Sigmoid colon (tissue), 7 donors: Measurements from ENCODE around the gene OR1J1. TPM values are rescaled to one million over a fixed set of nuclear protein-coding genes. Genes with fewer than 3 reads are reported as not detected.
A peak's percentile ranks its signal among the peaks of the same experiment; 100 is the strongest.

Experiments
- DNase-seq: peaks from one replicate; pipeline ENCODE4 v3.0.0-alpha.2; 2019
- H3K27ac ChIP-seq, 4 donors: fragments of 200-600 bp; sonication (generic); one replicate each; pipeline ENCODE4 v1.5.1; 2016 to 2019; ENCODE audit warnings: mild to moderate bottlenecking in 1 of 4
- H3K27me3 ChIP-seq, 3 donors: fragments of 200-600 bp; sonication (generic); one replicate each; pipeline ENCODE4 v1.5.1; 2019; ENCODE audit warnings: mild to moderate bottlenecking in 1 of 3
- H3K36me3 ChIP-seq, 4 donors: fragments of 200-600 bp; sonication (generic); one replicate each; pipeline ENCODE4 v1.5.1; 2016 to 2019
- H3K4me1 ChIP-seq, 4 donors: fragments of 200-600 bp; sonication (generic); one replicate each; pipeline ENCODE4 v1.5.1; 2017 to 2019
- H3K4me3 ChIP-seq, 4 donors: fragments of 200-600 bp; sonication (generic); one replicate each; pipeline ENCODE4 v1.5.1; 2017 to 2019; ENCODE audit warnings: mild to moderate bottlenecking in 2 of 4, moderate library complexity in 1 of 4
- H3K9me3 ChIP-seq, 4 donors: fragments of 200-600 bp in 3 of 4; sonication (generic) in 3 of 4; one replicate each; pipeline versions ENCODE4 v1.5.1 to v1.6.1; 2013 to 2019
- EP300 ChIP-seq, 4 donors: sonication (generic); formaldehyde crosslinking; IDR thresholded peaks; one replicate each; pipeline ENCODE4 v1.6.1; 2017; ENCODE audit warnings: antibody characterized with exemption in 4 of 4
- POLR2A ChIP-seq, 2 donors: fragments of 450-650 bp; IDR thresholded peaks; one replicate each; pipeline ENCODE4 v1.6.1; 2016; ENCODE audit warnings: antibody characterized with exemption in 2 of 2, mild to moderate bottlenecking in 2 of 2, moderate library complexity in 2 of 2
- POLR2AphosphoS5 ChIP-seq, 4 donors: sonication (generic); formaldehyde crosslinking; IDR thresholded peaks; one replicate each; pipeline ENCODE4 v1.6.1; 2017; ENCODE audit warnings: antibody characterized with exemption in 4 of 4
- WGBS, 2 donors: extraction: QIAGEN DNeasy Blood & Tissue Kit; methylation state at CpG; one replicate each; pipeline ENCODE4 v1.1.7; 2013; 5-methylcytosine and 5-hydroxymethylcytosine counted together
- intact Hi-C: fragments of 100-400 bp; cut with DNase I; formaldehyde crosslinking; loops from one replicate; pipeline ENCODE4 v1.15.1; 2023
- polyA plus RNA-seq, 3 donors: library from polyadenylated mRNA; stranded (reverse); fragments of 200-250 nt; gene quantifications; one replicate each; pipeline ENCODE4 v1.2.3, GENCODE V29; 2013
- total RNA-seq, 4 donors: library from RNA; depleted of rRNA; stranded (reverse); fragments of >200 nt; gene quantifications; one replicate each; pipeline ENCODE4 v1.1.0, GENCODE V29; 2016
- TF ChIP-seq, protein P1 (sequence below), 4 experiments: fragments of 450-650 bp in 3 of 4; fragments of 200-600 bp in 1 of 4; IDR thresholded peaks; one replicate each; pipeline ENCODE4 v1.5.1; 2016 to 2019; ENCODE audit warnings: antibody characterized with exemption in 4 of 4, mild to moderate bottlenecking in 3 of 4, moderate library complexity in 2 of 4
- donor health status: healthy with polysubstance abuse.
- donor health status: Bipolar disorder and iron deficiency.
- donor health status: healthy.

OR1J1 gene
- total and polyA plus RNA-seq, 7 donors, result not detected

DNA sequence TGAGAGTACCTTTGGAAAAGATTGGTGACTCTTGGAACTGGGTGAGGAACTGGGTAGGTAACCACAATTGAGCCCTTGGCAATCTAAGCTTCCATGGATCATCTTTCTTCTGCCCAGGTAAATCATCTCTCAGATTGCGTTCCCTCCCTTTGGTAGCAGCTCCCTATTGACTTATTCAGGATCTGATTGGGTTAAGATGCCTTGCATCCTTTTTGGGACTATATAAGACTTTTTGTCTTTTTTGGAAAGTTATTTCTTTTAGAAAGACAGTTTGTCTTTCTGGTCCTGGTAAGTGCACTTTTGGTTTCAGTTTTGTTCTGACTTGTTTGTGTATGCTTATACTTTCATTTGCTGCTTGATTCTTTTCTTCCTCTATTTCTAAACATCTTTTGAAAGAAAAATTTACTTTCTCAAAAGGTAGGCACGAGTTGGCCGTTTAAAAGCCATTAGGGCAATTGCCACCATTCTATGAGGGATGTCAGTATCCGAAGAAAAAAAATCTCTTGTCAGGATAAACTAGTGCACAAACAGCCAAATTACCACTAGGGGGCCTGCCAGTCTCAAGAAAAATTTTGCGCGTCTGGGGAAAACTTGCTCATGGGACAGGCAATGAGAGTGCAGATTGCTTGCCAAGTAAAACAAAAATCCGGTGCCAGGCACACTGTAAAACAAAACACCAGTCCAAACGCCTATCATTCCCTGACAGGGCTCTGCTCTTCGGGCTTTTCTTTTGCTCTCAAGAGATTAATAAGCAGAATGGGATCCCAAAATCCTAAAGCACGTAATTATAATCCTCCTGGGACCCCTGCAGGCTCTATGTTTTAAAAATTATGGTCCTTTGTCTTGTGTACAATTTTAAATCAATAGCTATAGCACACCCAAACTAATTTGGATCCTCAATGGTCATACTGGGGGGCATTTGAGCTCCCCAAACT is 12.8 kb downstream of the OR1J1 start:
- TF ChIP-seq POLR2A (IDR thresholded peaks at IDR 0.05) (no peak), POLR2AphosphoS5 (IDR thresholded peaks at IDR 0.05) (peak in 3 of 4 donors; percentile 33 to 45 (median 35)), EP300 (IDR thresholded peaks at IDR 0.05) (no peak)
- TF ChIP-seq, protein P1, sequence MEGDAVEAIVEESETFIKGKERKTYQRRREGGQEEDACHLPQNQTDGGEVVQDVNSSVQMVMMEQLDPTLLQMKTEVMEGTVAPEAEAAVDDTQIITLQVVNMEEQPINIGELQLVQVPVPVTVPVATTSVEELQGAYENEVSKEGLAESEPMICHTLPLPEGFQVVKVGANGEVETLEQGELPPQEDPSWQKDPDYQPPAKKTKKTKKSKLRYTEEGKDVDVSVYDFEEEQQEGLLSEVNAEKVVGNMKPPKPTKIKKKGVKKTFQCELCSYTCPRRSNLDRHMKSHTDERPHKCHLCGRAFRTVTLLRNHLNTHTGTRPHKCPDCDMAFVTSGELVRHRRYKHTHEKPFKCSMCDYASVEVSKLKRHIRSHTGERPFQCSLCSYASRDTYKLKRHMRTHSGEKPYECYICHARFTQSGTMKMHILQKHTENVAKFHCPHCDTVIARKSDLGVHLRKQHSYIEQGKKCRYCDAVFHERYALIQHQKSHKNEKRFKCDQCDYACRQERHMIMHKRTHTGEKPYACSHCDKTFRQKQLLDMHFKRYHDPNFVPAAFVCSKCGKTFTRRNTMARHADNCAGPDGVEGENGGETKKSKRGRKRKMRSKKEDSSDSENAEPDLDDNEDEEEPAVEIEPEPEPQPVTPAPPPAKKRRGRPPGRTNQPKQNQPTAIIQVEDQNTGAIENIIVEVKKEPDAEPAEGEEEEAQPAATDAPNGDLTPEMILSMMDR (IDR thresholded peaks at IDR 0.05), result peak; percentile 71 to 85 (median 80)
- Histone ChIP-seq H3K4me3 (peak overlapping the region; percentile 25 to 43 (median 42)), H3K9me3 (no peaks in the 10 kb centered on the region), H3K27me3 (no peaks in the 10 kb centered on the region), H3K4me1 (peaks cover 0 to 16% (median 14%) of the 10 kb centered on the region in 4 donors), H3K36me3 (no peaks in the 10 kb centered on the region), H3K27ac (peak overlapping the region in 3 of 4 donors; percentile 60 to 63 (median 62))
- DNase-seq, result peak; percentile 91
- WGBS, 2 donors, result 11 to 15% methylated on average over 10 of the region's 10 CpGs
- intact Hi-C loops, result loop anchor here (1.0 to 5.0 kb wide), 2 partner anchors 345 to 882 kb away; no protein-coding TSS in a partner anchor

DNA sequence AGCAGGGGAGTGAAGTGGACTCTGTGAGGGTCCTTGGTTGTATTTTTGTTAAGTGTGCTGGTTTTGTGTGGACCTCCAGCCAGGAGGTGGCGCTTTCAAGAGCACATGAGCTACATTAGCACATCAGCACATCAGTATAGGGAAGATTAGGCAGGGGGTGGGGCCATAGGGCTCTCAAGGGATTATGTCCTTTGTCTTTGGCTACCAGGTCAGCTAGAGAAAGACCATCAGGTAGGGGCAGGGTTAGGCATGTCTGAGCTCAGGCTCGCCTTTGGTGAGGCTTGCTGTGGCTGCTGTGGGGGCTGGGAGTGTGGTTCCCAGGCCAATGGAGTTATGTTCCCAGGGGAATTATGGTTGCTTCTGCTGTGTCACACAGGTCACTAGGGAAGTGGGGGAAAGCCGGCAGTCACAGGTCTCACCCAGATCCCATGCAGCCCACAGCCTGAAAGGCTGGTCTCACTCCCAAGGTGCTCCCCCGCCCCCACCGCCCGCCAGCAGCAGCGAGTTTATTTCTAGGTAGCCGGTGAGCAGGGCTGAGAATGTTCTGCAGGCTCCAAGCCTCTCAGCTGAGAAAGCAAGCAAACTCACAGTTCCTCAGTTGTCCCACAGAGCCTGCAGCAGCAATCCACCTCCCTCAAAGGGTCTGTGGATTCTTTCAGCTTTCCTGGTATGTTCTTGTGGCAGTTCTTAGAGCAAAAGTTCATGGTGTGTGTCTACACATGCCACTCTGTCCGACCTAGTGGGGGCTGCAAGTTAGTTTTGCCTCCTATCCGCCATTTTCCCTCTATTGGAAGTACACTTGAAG is 13.7 kb downstream of the OR1J1 start:
- intact Hi-C loops, result no loop called here
- no peaks in the 10 kb centered on the region for H3K9me3 ChIP-seq
- H3K36me3 ChIP-seq, result no peaks in the 10 kb centered on the region
- no peaks in the 10 kb centered on the region for H3K27me3 ChIP-seq
- 88 to 93% methylated on average over 10 of the region's 10 CpGs for WGBS, 2 donors
- H3K27ac ChIP-seq, result peak overlapping the region in 3 of 4 donors; percentile 60 to 63 (median 62)
- DNase-seq, result no peak
- TF ChIP-seq, protein P1 (IDR thresholded peaks at IDR 0.05), result no peak
- TF ChIP-seq POLR2A (IDR thresholded peaks at IDR 0.05), result no peak
- TF ChIP-seq EP300 (IDR thresholded peaks at IDR 0.05), result no peak
- no peak for TF ChIP-seq POLR2AphosphoS5 (IDR thresholded peaks at IDR 0.05)
- peak overlapping the region in 3 of 4 donors; percentile 41 to 43 (median 42) for H3K4me3 ChIP-seq
- H3K4me1 ChIP-seq, result peaks cover 0 to 16% (median 14%) of the 10 kb centered on the region in 4 donors

DNA sequence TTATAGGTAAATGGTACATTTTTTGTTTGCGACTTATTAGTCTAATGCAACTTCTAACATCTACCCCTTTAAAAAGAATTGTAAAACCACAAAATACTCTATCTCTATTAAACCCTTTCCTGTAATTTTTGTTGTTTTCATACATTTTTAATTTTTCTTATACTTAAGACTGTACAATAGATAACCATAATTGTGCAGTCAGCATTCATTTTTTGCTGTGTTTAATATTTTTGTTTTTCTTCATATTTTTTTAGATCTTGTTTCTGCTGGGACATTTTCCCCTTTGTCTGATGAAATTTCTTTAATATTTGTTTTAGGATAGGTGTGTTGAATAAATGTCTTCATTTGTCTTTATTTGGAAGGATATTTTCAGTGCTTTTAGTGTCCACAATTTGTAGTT is 19.9 kb downstream of the OR1J1 start:
- DNase-seq, result no peak
- no peak overlapping the region for H3K4me3 ChIP-seq
- no peaks in the 10 kb centered on the region for H3K27me3 ChIP-seq
- H3K9me3 ChIP-seq, result no peaks in the 10 kb centered on the region
- no peaks in the 10 kb centered on the region for H3K36me3 ChIP-seq
- peaks cover 0 to 22% (median 7%) of the 10 kb centered on the region in 4 donors for H3K4me1 ChIP-seq
- intact Hi-C loops, result no loop called here
- TF ChIP-seq, protein P1 (IDR thresholded peaks at IDR 0.05), result no peak
- TF ChIP-seq EP300 (IDR thresholded peaks at IDR 0.05) (no peak), POLR2AphosphoS5 (IDR thresholded peaks at IDR 0.05) (no peak), POLR2A (IDR thresholded peaks at IDR 0.05) (no peak)
- WGBS, 2 donors, result 92 to 93% methylated on average over 1 of the region's 1 CpG
- H3K27ac ChIP-seq, result no peak overlapping the region

DNA sequence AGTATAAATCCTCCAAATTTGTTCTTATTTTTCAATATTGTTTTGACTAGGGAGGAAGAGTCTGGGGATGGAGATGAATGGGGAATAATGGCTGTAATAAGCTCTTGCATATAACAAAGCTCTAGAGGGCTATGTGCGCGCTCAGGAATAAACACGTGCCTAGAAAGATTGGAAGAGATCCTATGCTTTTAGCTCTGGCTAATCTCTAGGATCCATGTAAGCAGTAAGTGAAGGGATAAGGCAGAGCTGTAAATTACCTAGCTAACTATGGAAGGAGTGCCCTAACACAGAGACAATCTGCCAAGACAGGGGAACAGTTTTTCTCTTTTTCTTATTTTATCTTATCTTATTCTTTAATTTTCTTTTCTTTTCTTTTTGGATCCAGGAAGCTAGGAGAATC is 21.6 kb downstream of the OR1J1 start:
- no peak for DNase-seq
- H3K36me3 ChIP-seq, result no peaks in the 10 kb centered on the region
- H3K27me3 ChIP-seq, result no peaks in the 10 kb centered on the region
- H3K27ac ChIP-seq, result peak overlapping the region in 3 of 4 donors; percentile 50 to 75 (median 60)
- H3K9me3 ChIP-seq, result no peaks in the 10 kb centered on the region
- WGBS, 2 donors, result 85 to 95% methylated on average over 3 of the region's 3 CpGs
- no peak for TF ChIP-seq POLR2A (IDR thresholded peaks at IDR 0.05)
- TF ChIP-seq POLR2AphosphoS5 (IDR thresholded peaks at IDR 0.05), result peak; percentile 81 to 92 (median 90)
- TF ChIP-seq EP300 (IDR thresholded peaks at IDR 0.05), result peak; percentile 41 to 76 (median 67)
- no peak overlapping the region for H3K4me3 ChIP-seq
- H3K4me1 ChIP-seq, result peaks cover 0 to 22% (median 7%) of the 10 kb centered on the region in 4 donors
- intact Hi-C loops, result no loop called here
